H1 (cell line): ENCODE measurements around the gene TLE3. TPM values are rescaled to one million over a fixed set of nuclear protein-coding genes. Genes with fewer than 3 reads are reported as not detected.

Experiments
- CTCF ChIA-PET: fragments of 300-600 bp; sonication (Branson Sonifier 250); formaldehyde crosslinking; loops from one replicate; lab custom pipeline; 2021; ENCODE audit not compliant: partially characterized antibody; lab: Charles Lee
- POLR2A ChIA-PET: fragments of 300-600 bp; sonication (Branson Sonifier 250); formaldehyde crosslinking; loops from one replicate; lab custom pipeline; 2021; ENCODE audit warnings: inconsistent platforms; ENCODE audit not compliant: partially characterized antibody; lab: Charles Lee
- DNase-seq, 2 experiments: peaks; one replicate each; pipeline versions ENCODE4 v3.0.0 to v3.0.0-alpha.2; 2010 to 2022; ENCODE audit warnings: low spot score in 2 of 2, low read depth in 1 of 2, mixed read lengths in 1 of 2
- FAIRE-seq: peaks from 2 replicates; lab custom pipeline; 2011; peaks lifted over from hg19 to GRCh38; lab: Jason Lieb, UNC
- H2AFZ ChIP-seq: 2 replicates; pipeline ENCODE4 v1.8.1; 2012; ENCODE audit warnings: low read length, inconsistent platforms
- H2AK5ac ChIP-seq: 2 replicates; pipeline ENCODE4 v1.6.1; 2013; ENCODE audit warnings: low read depth, low read length
- H2BK120ac ChIP-seq: replicated peaks from 2 replicates; pipeline ENCODE3; 2013; ENCODE audit warnings: low read depth, low read length, inconsistent platforms
- H2BK12ac ChIP-seq: 2 replicates; pipeline ENCODE4 v1.6.1; 2013; ENCODE audit warnings: low read depth, low read length
- H2BK15ac ChIP-seq: 2 replicates; pipeline ENCODE4 v1.6.1; 2013; ENCODE audit warnings: low read length
- H2BK20ac ChIP-seq: 2 replicates; pipeline ENCODE4 v1.6.1; 2013; ENCODE audit warnings: low read length
- H2BK5ac ChIP-seq: 2 replicates; pipeline ENCODE4 v1.6.1; 2013; ENCODE audit warnings: low read depth, low read length
- H3K14ac ChIP-seq: 2 replicates; pipeline ENCODE4 v1.6.1; 2013; ENCODE audit warnings: inconsistent platforms; ENCODE audit not compliant: insufficient read length
- H3K18ac ChIP-seq: 2 replicates; pipeline ENCODE4 v1.6.1; 2013; ENCODE audit warnings: low read length; ENCODE audit errors: extremely low read depth
- H3K23ac ChIP-seq: 2 replicates; pipeline ENCODE4 v1.6.1; 2013; ENCODE audit warnings: inconsistent platforms; ENCODE audit not compliant: insufficient read length
- H3K23me2 ChIP-seq: 2 replicates; pipeline ENCODE4 v1.6.1; 2013; ENCODE audit warnings: low read depth, low read length
- H3K27ac ChIP-seq: 2 replicates; pipeline ENCODE4 v1.6.1; 2011; ENCODE audit warnings: low read depth, low read length, inconsistent platforms
- H3K27me3 ChIP-seq, 4 experiments: replicated peaks in 1 of 4; 1 replicate in 1 of 4; 2 replicates in 3 of 4; pipeline versions ENCODE4 v1.6.1 to v1.8.1; 2011 to 2013; ENCODE audit warnings: low read length in 3 of 4, mild to moderate bottlenecking in 3 of 4, inconsistent platforms in 2 of 4, mixed read lengths in 2 of 4, moderate library complexity in 1 of 4; ENCODE audit not compliant: control insufficient read depth in 3 of 4, insufficient read depth in 3 of 4; ENCODE audit errors: extremely low read depth in 1 of 4
- H3K36me3 ChIP-seq, 4 experiments: 2 replicates each; pipeline versions ENCODE4 v1.6.1 to v1.8.1; 2011 to 2013; ENCODE audit warnings: mild to moderate bottlenecking in 4 of 4, low read length in 3 of 4, moderate library complexity in 2 of 4, control low read depth in 1 of 4, inconsistent platforms in 1 of 4; ENCODE audit not compliant: insufficient read depth in 4 of 4, control insufficient read depth in 2 of 4
- H3K4ac ChIP-seq: replicated peaks from 2 replicates; pipeline ENCODE3; 2013; ENCODE audit warnings: low read length, low read depth, mixed read lengths, inconsistent platforms; ENCODE audit not compliant: insufficient read length
- H3K4me1 ChIP-seq, 4 experiments: replicated peaks in 1 of 4; 1 replicate in 1 of 4; 2 replicates in 3 of 4; pipeline versions ENCODE4 v1.6.1 to v1.8.1; 2011 to 2013; ENCODE audit warnings: low read length in 3 of 4, inconsistent platforms in 2 of 4, mixed read lengths in 1 of 4; ENCODE audit not compliant: insufficient read depth in 4 of 4, control insufficient read depth in 3 of 4
- H3K4me2 ChIP-seq, 2 experiments: 2 replicates each; pipeline versions ENCODE4 v1.6.1 to v1.8.1; 2011 to 2013; ENCODE audit warnings: low read depth in 2 of 2, low read length in 2 of 2, control low read depth in 1 of 2, inconsistent platforms in 1 of 2, mild to moderate bottlenecking in 1 of 2; ENCODE audit not compliant: insufficient read depth in 1 of 2
- H3K4me3 ChIP-seq, 4 experiments: fragments of 200-600, 300-600 bp in 1 of 4; sonication (generic), shearing (Covaris generic), sonication (Bioruptor Twin) in 1 of 4; 2 replicates each; pipeline versions ENCODE4 v1.5.1 to v1.8.1; 2011 to 2016; ENCODE audit warnings: low read length in 4 of 4, low read depth in 3 of 4, control low read depth in 2 of 4, inconsistent platforms in 2 of 4, mild to moderate bottlenecking in 2 of 4, mixed read lengths in 1 of 4, moderate library complexity in 1 of 4; ENCODE audit not compliant: insufficient read depth in 2 of 4; ENCODE audit errors: extremely low read depth in 1 of 4
- H3K56ac ChIP-seq: replicated peaks from 2 replicates; pipeline ENCODE3; 2013; ENCODE audit warnings: low read depth, mild to moderate bottlenecking, mixed read lengths, low read length, inconsistent platforms; ENCODE audit not compliant: insufficient read length
- H3K79me1 ChIP-seq: 2 replicates; pipeline ENCODE4 v1.6.1; 2013; ENCODE audit warnings: low read depth, low read length, control low read depth
- H3K79me2 ChIP-seq, 2 experiments: 2 replicates each; pipeline versions ENCODE4 v1.6.1 to v1.8.1; 2012 to 2013; ENCODE audit warnings: low read length in 2 of 2, mild to moderate bottlenecking in 2 of 2, inconsistent platforms in 1 of 2; ENCODE audit not compliant: insufficient read depth in 2 of 2, control insufficient read depth in 1 of 2
- H3K9ac ChIP-seq, 4 experiments: replicated peaks in 1 of 4; 1 replicate in 1 of 4; 2 replicates in 3 of 4; pipeline versions ENCODE4 v1.6.1 to v1.8.1; 2011 to 2013; ENCODE audit warnings: low read depth in 3 of 4, low read length in 3 of 4, control low read depth in 2 of 4, mild to moderate bottlenecking in 2 of 4, moderate library complexity in 2 of 4, inconsistent platforms in 1 of 4; ENCODE audit errors: extremely low read depth in 1 of 4
- H3K9me3 ChIP-seq, 2 experiments: 2 replicates each; pipeline versions ENCODE4 v1.6.1 to v1.8.1; 2012 to 2013; ENCODE audit warnings: mild to moderate bottlenecking in 2 of 2, moderate library complexity in 2 of 2, control low read depth in 1 of 2, inconsistent platforms in 1 of 2, low read depth in 1 of 2, low read length in 1 of 2, mixed read lengths in 1 of 2; ENCODE audit not compliant: insufficient read depth in 2 of 2
- H4K20me1 ChIP-seq, 2 experiments: replicated peaks in 1 of 2; 2 replicates each; pipeline versions ENCODE3 to v1.8.1; 2011 to 2013; ENCODE audit warnings: inconsistent platforms in 2 of 2, low read length in 2 of 2, mild to moderate bottlenecking in 1 of 2; ENCODE audit not compliant: insufficient read depth in 2 of 2, control insufficient read depth in 1 of 2
- H4K5ac ChIP-seq: 2 replicates; pipeline ENCODE4 v1.6.1; 2013; ENCODE audit warnings: low read length, low read depth, mixed read lengths, inconsistent platforms; ENCODE audit not compliant: insufficient read length
- H4K8ac ChIP-seq: 2 replicates; pipeline ENCODE4 v1.8.0; 2013; ENCODE audit warnings: mild to moderate bottlenecking, moderate library complexity, low read length, inconsistent platforms; ENCODE audit not compliant: insufficient read depth; ENCODE audit errors: extremely low read depth
- H4K91ac ChIP-seq: replicated peaks from 2 replicates; pipeline ENCODE3; 2013; ENCODE audit warnings: low read length, mixed read lengths, inconsistent platforms; ENCODE audit not compliant: insufficient read length
- ASH2L ChIP-seq: fragments of 200-600, 300-600 bp; sonication (generic); IDR thresholded peaks from one replicate; pipeline ENCODE4 v1.7.1; 2017; ENCODE audit warnings: low read length
- BCL11A ChIP-seq, 2 experiments: IDR thresholded peaks; one replicate each; pipeline ENCODE4 v1.6.1; 2011; ENCODE audit warnings: low read depth in 2 of 2, low read length in 2 of 2, mild to moderate bottlenecking in 2 of 2
- CBX5 ChIP-seq: fragments of 300-800, 300-1000 bp; sonication (generic); IDR thresholded peaks from 2 replicates; pipeline ENCODE4 v1.7.1; 2016; ENCODE audit warnings: antibody characterized with exemption, low read length, low read depth
- HDAC2 ChIP-seq, 2 experiments: fragments of 300-600 bp in 1 of 2; sonication (generic) in 1 of 2; IDR thresholded peaks; 2 replicates each; pipeline ENCODE4 v1.6.1; 2011 to 2012; ENCODE audit warnings: low read depth in 2 of 2, low read length in 2 of 2, mild to moderate bottlenecking in 2 of 2, moderate library complexity in 2 of 2, borderline replicate concordance in 1 of 2, inconsistent platforms in 1 of 2
- KDM4A ChIP-seq: IDR thresholded peaks from one replicate; pipeline ENCODE4 v1.7.1; 2012; ENCODE audit warnings: low read depth, mild to moderate bottlenecking, moderate library complexity, low read length, inconsistent platforms; ENCODE audit not compliant: severe bottlenecking
- POLR2A ChIP-seq, 2 experiments: IDR thresholded peaks; 1 replicate in 1 of 2; 2 replicates in 1 of 2; pipeline ENCODE4 v1.6.1; 2011; ENCODE audit warnings: low read depth in 2 of 2, low read length in 2 of 2, mild to moderate bottlenecking in 2 of 2; ENCODE audit errors: control extremely low read depth in 1 of 2
- RAD21 ChIP-seq, 2 experiments: IDR thresholded peaks in 1 of 2; conservative IDR thresholded peaks in 1 of 2; 2 replicates each; pipeline ENCODE4 v1.6.1; 2011; ENCODE audit warnings: low read depth in 2 of 2, low read length in 2 of 2, improper control_type of control experiment in 1 of 2, inconsistent platforms in 1 of 2, mild to moderate bottlenecking in 1 of 2, moderate library complexity in 1 of 2
- WGBS, 2 experiments: shearing (Covaris generic) in 1 of 2; methylation state at CpG; one replicate each; pipeline versions ENCODE4 v1.1.6 to v1.1.7; 2013 to 2015; ENCODE audit warnings: low lambda C conversion rate in 2 of 2, mixed read lengths in 2 of 2, inconsistent platforms in 1 of 2, low coverage in 1 of 2, missing lambda C conversion rate in 1 of 2; ENCODE audit not compliant: insufficient replicate concordance in 2 of 2, insufficient coverage in 1 of 2, insufficient read length in 1 of 2; ENCODE audit errors: extremely low coverage in 1 of 2, missing lambda C conversion rate in 1 of 2; 5-methylcytosine and 5-hydroxymethylcytosine counted together
- polyA plus RNA-seq, 7 experiments: library from polyadenylated mRNA; depleted of rRNA in 3 of 7; stranded (reverse) in 5 of 7; unstranded in 2 of 7; fragments of >200 nt in 5 of 7; fragments of 200-250 nt in 2 of 7; gene quantifications; 1 replicate in 5 of 7; 2 replicates in 1 of 7; 4 replicates in 1 of 7; pipeline versions ENCODE4 v1.2.1 to v1.2.3, GENCODE V29; 2011 to 2013; ENCODE audit warnings: missing spikeins in 2 of 7, mixed read lengths in 2 of 7
- total RNA-seq: library from RNA; stranded (reverse); fragmentation: NEBNext Ultra II Directional; extraction: Animal tissue kit (Norgen Biotek cat#: 25700); gene quantifications from 2 replicates; pipeline ENCODE4 v1.2.1, GENCODE V29; 2021
- TF ChIP-seq, protein P1 (sequence below), 3 experiments: IDR thresholded peaks; 1 replicate in 2 of 3; 2 replicates in 1 of 3; pipeline versions ENCODE4 v1.5.1 to v1.6.1; 2011; ENCODE audit warnings: low read length in 3 of 3, mild to moderate bottlenecking in 3 of 3, inconsistent platforms in 2 of 3, low read depth in 1 of 3, moderate library complexity in 1 of 3; ENCODE audit not compliant: insufficient read depth in 1 of 3; ENCODE audit errors: control extremely low read depth in 1 of 3

Gene TLE3
- total and polyA plus RNA-seq, 2 of the 8 experiments (the other 6 are each of a cell fraction or from before 2014, with no cell fraction given), result 25.1 to 61.2 TPM

DNA sequence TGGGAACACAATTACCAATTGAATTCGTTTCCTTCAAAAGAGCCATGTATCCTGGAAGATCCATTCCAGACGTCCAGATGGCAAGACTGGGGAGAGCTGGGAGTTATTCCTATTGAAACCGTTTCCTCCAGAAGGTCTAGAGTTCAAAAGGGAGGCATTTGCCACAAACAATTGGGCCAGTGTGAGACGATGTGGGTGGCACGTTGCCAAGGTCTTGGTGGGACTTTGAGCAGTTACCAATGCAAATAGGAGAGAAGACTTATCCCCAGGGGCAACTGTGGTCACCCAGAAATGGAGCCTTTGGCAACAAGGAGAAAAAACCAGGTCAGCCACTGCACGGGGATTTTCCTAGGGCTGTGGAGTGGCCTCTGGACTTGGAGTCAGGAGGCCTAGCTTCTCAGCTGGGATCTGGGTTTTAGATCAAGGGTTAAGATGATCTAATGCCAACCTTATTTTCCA, 29.6 kb upstream of the TLE3 start:
- CTCF ChIA-PET, result interaction anchor here (0.9 kb wide), 2 partner anchors 13 to 46 kb away, joined by 3 read pairs; no protein-coding TSS in a partner anchor
- 82% methylated on average over 6 of the region's 6 CpGs; no CpG with 5 or more reads in 1 of the 2 experiments for WGBS, 2 experiments
- H4K8ac ChIP-seq, result no peak overlapping the region
- no peak for FAIRE-seq
- H4K91ac ChIP-seq, result no peak overlapping the region
- no peak overlapping the region for H2BK15ac ChIP-seq
- no peak overlapping the region for H3K14ac ChIP-seq
- POLR2A ChIA-PET, result no interaction called here
- no peak overlapping the region for H3K56ac ChIP-seq
- no peak for TF ChIP-seq BCL11A (IDR thresholded peaks at IDR 0.05; ENCODE audit: low read depth in 2 of 2, low read length in 2 of 2)
- no peak for TF ChIP-seq KDM4A
- TF ChIP-seq RAD21 (IDR thresholded peaks at IDR 0.05 in 1 of 2, conservative IDR thresholded peaks at IDR 0.05 in 1 of 2; ENCODE audit: low read depth in 2 of 2, low read length in 2 of 2), result no peak
- TF ChIP-seq POLR2A (IDR thresholded peaks at IDR 0.05; ENCODE audit: control extremely low read depth in 1 of 2, low read depth in 2 of 2, low read length in 2 of 2), result no peak
- TF ChIP-seq, protein P1, sequence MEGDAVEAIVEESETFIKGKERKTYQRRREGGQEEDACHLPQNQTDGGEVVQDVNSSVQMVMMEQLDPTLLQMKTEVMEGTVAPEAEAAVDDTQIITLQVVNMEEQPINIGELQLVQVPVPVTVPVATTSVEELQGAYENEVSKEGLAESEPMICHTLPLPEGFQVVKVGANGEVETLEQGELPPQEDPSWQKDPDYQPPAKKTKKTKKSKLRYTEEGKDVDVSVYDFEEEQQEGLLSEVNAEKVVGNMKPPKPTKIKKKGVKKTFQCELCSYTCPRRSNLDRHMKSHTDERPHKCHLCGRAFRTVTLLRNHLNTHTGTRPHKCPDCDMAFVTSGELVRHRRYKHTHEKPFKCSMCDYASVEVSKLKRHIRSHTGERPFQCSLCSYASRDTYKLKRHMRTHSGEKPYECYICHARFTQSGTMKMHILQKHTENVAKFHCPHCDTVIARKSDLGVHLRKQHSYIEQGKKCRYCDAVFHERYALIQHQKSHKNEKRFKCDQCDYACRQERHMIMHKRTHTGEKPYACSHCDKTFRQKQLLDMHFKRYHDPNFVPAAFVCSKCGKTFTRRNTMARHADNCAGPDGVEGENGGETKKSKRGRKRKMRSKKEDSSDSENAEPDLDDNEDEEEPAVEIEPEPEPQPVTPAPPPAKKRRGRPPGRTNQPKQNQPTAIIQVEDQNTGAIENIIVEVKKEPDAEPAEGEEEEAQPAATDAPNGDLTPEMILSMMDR (IDR thresholded peaks at IDR 0.05; ENCODE audit: control extremely low read depth in 1 of 3, insufficient read depth in 1 of 3, low read depth in 1 of 3, low read length in 3 of 3), result no peak
- TF ChIP-seq ASH2L, result no peak
- TF ChIP-seq HDAC2 (IDR thresholded peaks at IDR 0.05; ENCODE audit: borderline replicate concordance in 1 of 2, low read depth in 2 of 2, low read length in 2 of 2), result no peak
- no peak for TF ChIP-seq CBX5
- no peak overlapping the region for H3K4me2 ChIP-seq
- DNase-seq, result no peak
- H3K23ac ChIP-seq, result no peak overlapping the region
- no peaks in the 10 kb centered on the region for H3K36me3 ChIP-seq
- no peak overlapping the region for H2AFZ ChIP-seq
- no peak overlapping the region for H3K9ac ChIP-seq
- H3K27ac ChIP-seq, result no peak overlapping the region
- no peaks in the 10 kb centered on the region for H3K4me1 ChIP-seq
- no peak overlapping the region for H3K18ac ChIP-seq
- H2BK5ac ChIP-seq, result no peak overlapping the region
- H4K20me1 ChIP-seq, result no peaks in the 10 kb centered on the region
- no peaks in the 10 kb centered on the region for H3K27me3 ChIP-seq
- no peak overlapping the region for H2BK20ac ChIP-seq
- no peak overlapping the region for H2AK5ac ChIP-seq
- no peaks in the 10 kb centered on the region for H3K23me2 ChIP-seq
- no peak overlapping the region for H4K5ac ChIP-seq
- no peak overlapping the region for H2BK120ac ChIP-seq
- no peaks in the 10 kb centered on the region for H3K9me3 ChIP-seq
- no peak overlapping the region for H3K4ac ChIP-seq
- H2BK12ac ChIP-seq, result no peak overlapping the region
- H3K79me1 ChIP-seq, result no peaks in the 10 kb centered on the region
- H3K79me2 ChIP-seq, result no peaks in the 10 kb centered on the region
- no peak overlapping the region for H3K4me3 ChIP-seq
